Left renal pelvis (tissue), 4 donors: Measurements from ENCODE around the gene PSMF1. TPM values are rescaled to one million over a fixed set of nuclear protein-coding genes. Genes with fewer than 3 reads are reported as not detected.
A peak's percentile ranks its signal among the peaks of the same experiment; 100 is the strongest.
"Not testable (repeated sequence)": the region's sequence is repeated elsewhere in the genome, so short reads cannot be mapped to it uniquely, and the experiment has no call there.

Experiments used
- DNase-seq, 4 donors: peaks; one replicate each; pipeline ENCODE4 v3.0.0-alpha.2; 2013; ENCODE audit warnings: low read depth in 4 of 4, low spot score in 3 of 4
- polyA plus RNA-seq, 4 donors: library from polyadenylated mRNA; unstranded; fragments of 120-200 nt; gene quantifications; one replicate each; pipeline ENCODE4 v1.2.1, GENCODE V29; 2013; ENCODE audit not compliant: insufficient read length in 4 of 4

PSMF1 gene
- polyA plus RNA-seq, 4 donors = 117 to 143 (median 133) TPM

DNA sequence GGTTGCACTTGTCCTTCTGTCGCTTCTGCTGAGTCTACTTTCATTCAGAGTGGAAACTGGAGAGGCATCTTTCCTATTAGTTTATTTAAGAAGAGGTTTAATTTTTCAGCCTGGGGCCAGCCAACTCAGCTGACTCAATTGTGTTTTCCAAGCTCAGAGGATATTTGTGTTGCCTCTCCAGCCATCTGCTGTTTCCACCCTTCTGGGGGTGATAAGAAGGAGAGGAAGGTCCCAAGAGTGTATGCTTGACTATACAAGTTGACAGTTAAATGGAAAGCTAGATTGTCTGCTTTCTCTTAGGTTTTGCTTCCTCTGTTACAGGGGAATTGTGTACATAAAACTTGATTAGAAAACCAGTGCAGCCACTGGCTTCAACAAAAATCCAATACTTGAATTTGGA is 3.0 kb downstream of the PSMF1 start:
- no peak for DNase-seq

DNA sequence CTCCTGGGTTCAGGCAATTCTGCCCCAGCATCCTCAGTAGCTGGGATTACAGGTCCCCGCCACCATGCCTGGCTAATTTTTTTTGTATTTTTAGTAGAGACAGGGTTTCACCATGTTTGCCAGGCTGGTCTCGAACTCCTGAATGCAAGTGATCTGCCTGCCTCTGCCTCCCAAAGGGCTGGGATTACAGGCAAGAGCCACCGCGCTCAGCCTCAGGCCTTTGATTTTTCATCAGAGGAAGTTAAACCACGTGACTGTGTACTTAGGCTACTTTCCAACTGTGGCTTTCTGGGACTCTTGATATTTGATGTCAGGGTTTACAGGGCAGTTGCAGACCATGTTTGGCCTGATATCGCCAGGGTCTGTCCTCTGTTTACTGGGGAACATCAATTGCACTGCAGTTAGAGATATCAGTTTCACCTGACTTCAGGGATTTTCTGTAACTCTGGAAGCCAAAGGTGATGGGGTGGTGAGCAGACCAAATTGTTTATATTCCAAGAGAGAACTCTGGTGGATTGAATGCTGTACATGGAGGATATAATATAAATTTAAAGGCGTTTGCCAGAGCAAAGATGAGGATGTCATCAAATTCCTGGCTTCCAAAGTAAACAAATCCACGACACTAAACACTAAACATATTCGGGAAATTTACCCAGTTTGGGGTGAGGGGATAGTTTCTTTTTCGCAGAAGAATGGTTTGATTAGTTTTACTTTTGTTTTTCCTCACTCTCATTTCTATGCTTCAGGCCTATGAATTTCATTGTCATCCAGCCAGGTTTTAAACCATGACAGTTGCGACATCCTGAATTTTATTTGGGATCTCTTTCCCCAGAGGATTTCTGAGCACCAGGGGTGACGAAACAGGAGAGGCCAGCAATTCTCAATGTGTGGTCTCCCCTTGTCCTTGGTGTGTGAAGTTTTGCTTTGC is 4.2 kb downstream of the PSMF1 start:
- peak in 1 of 4 donors; percentile 11 for DNase-seq

DNA sequence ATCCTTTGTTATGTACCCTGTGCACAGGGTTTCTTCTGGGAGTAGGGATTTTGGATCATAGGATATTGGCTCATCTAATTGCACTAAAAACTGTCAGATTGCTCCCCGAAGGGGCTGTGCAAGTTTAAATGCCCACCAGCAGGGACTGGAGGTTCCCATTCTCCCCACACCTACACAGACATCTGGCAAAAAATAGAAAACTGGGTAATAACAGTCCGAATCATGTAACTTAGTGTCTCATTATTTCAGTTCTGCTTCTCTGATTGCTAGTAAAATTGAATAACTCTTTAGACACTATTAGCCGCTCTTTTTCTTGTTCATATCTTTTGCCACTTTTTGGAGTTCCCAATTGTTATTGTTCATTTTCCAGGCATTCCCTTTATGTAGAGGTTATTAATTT is 5.3 kb downstream of the PSMF1 start:
- DNase-seq = no peak

DNA sequence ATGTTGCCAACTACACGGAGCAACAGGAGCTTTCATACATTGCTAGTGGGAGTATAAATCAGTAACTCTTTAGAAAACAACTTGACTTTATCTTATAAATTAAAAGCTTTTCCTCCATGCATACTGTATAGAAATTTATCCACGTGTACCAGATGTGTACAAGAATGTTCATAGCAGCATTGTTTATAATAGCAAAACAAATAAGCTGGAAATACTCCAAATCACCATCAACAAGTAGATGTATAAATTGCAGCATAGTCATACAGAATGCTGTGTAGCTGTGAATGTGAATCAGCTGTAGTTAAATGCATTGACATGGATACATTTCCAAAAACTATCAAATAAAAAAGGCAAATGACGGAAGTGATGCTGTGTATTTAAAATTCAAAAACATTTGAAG is 6.0 kb downstream of the PSMF1 start:
- no peak for DNase-seq

DNA sequence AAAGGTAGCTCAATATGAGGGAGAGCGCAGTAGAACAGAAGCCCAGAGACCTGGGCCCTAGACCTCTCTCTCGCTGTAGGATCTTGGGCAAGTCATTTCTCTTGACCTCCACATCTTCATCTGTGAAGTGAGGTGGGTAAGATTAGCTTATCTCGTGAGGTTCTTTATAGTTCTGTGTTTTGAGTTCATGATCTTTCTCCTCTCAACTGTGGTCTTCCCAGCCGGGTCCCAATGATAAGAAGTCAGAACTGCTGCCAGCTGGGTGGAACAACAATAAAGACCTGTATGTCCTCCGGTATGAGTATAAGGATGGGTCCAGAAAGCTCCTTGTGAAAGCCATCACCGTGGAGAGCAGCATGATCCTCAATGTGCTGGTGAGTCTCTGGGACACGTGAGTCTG is 6.9 kb downstream of the PSMF1 start:
- no peak for DNase-seq

DNA sequence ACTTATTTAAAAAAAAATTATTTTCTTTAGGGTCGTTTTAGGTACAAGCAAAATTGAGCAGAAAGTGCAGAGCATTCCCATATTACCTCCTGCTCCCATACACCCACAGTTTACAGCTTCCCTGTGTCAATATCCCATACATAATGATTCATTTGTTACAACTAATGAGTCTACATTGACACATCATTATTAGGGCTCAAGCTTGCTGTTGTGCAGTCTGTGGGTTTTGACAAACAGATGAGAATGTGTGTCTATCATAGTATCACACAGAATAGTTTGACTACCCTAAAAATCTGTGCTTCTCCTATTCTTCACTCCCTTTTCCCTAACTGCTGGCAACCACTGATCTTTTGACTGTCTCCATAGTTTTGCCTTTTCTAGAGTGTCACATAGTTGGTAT is 9.4 kb downstream of the PSMF1 start:
- no peak for DNase-seq

DNA sequence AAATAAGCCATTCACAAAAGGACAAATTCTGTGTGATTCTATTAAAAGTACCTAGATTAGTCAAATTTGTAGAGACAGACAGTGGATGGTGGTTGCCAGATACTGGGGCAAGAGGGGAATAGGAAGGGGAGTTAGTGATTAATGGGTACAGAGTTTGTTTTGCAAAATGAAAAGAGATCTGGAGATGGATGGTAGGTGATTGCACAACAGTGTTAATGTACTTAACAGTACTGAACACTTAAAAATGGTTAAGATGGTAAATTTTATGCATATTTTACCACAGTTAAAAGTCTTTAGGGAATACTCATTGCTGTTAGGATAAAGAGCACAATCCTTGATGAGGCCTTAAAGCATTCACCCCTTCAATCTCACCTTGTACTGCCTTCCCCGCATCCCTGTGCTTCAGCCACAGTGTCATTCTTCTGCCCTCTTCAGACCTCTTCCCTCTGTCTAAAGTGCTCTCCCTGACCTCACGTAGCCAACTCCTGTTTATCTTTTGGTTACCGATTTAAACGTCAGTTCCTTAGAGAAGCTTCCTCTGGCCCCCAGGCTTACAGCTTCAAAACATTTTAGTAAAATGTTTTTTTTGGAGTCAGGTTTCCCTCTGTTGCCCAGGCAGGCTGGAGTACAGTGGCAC is 11.8 kb downstream of the PSMF1 start:
- no peak for DNase-seq

DNA sequence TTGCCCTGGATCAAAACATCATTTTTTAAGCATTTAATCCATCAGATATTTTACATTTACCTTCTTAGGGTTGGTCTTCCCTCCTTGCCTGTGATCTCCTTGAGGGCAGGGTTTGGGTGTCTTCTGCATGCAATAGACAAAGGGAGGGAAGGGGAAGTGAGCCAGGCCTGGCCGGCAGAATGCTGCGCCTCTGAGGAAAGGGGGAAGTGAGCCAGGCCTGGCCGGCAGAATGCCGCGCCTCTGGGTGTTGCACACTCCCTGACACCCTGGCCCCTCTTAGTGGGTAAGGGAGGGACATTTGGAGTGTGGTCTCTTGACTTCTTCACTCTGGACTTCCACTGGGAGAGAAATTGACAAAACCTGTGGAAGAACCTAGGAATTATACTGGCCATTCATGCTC is 12.4 kb downstream of the PSMF1 start:
- no peak for DNase-seq

DNA sequence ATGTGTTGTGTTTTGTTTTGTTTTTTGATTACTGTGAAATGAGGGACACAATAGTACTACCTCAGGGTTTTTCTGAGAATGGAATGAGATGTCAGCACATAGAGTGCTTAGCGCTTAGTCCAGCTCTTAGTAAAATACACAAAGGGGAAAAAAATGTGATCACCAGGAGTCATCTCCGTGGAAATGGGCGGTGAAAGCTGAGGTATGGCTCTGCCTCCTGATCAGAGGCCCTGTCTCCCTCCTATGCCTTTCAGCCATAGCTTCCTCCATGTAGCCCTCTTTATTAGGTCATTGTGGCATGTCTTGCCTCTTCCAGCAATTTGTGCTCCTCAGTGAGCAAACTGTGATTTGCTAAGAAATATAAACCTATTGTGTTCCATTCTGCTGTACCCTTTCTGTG is 13.0 kb downstream of the PSMF1 start:
- DNase-seq = no peak

DNA sequence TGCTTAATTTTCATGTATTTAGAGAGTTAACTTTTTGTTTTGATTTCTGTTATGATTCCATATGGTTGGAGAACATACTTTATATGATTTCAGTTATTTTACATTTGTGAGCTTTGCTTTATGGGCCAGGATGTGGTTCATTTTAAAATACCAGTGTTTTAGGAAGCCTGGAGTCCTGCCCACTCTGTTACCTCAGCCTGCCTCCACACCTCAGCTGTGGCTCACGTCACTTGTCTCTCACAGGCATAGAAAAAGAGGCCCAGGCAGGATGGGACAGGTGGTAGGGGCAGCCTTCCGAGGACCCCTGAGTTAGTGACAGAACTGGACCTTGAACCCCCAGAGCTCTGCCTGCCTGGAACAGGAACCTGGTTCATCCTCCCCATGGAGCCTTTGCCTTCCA is 16.0 kb downstream of the PSMF1 start:
- no peak for DNase-seq

DNA sequence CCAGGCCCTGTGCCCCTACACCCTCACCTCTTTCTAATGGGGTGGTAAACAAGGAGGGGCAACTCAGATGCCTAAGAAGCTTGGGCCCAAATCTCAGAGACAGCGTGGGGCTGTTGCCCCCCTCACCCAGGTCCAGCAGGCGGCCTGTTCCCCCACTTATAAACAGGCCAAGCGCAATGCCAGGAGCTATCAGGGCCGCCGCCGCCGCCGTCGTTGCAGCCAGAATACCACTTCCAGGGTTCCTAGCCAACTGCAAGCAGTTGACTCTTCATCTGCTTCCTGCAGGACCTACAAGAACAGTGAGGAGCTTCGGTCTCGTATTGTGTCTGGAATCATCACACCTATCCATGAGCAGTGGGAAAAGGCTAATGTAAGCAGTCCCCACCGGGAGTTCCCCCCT is 16.4 kb downstream of the PSMF1 start:
- DNase-seq = no peak

DNA sequence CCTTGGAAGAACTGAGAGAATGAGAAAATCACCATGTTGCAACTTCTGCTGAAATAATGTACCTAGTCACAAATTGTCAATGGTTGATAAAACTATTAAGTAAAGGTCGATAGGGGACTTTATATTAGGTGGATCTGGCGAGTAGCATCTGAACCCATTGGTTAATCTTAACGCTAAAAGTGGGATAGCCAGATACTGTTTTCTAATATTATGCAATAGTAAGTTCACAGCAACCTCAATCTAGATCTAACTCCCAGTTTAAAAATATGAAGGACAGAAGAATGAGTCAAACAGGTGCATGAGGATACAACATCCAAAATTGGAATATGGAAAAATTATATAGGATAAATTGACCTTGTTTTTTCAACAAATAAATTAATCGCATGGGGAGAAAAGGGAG is 18.8 kb downstream of the PSMF1 start:
- DNase-seq = no peak

DNA sequence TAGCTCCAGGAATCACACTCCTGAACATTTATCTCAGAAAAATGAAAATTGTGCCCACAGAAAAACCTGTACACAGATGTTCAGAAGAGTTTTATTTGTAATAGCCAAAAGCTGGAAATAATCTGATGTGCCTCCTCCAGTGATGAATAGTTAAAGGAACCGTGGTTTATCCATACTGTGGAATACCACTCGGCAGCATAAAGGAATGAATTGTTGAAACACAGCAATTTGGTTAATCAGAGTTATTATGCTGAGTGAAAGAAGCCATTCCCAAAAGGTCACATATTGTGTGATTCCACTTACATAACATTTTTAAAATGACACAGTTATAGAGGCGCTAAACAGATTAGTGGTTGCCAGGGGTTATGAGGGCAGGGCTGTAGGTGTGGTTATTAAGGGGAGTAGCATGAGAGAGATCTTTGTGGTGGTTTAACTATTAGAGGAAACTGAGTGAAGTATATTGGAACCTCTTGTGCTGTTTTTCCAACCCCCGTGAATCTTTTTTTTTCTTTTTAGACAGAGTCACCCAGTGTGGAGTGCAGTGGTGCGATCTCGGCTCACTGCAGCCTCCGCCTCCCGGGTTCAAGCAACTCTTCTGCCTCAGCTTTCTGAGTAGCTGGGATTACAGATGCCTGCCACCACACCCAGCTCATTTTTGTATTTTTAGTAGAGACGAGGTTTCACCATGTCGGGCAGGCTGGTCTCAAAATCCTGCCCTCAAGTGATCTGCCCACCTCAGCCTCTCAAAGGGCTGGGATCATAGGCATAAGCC is 26.2 kb downstream of the PSMF1 start:
- no peak for DNase-seq

DNA sequence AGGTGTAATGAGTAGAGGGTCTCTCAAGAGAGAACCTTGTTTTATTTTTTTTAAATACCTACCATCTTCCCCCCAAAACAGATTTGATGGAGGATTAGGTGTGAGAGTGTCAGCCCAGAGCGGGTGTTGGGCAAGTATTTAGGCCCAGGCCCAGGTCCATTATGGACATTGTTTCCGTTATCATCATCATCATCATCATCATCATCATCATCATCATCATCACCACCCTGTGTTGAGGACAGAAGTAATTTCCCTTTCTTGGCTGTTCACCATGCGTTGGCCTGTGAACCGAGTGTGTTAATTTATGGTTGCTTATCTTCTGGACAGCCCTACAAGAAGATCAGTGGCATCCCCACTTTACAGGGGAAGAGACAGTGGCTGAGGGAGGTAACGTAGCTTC is 28.6 kb downstream of the PSMF1 start:
- no peak for DNase-seq

DNA sequence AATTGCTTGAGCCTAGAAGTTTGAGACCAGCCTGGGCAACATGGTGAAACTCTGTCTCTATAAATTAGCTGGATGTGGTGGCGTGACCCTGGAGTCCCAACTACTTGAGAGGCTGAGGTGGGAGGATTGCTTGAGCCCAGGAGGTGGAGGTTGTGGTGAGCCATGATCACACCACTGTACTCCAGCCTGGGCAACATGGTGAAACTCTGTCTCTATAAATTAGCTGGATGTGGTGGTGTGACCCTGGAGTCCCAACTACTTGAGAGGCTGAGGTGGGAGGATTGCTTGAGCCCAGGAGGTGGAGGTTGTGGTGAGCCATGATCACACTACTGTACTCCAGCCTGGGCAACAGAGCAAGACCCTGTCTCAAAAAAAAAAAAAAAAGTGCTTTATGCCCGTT is 31.4 kb downstream of the PSMF1 start:
- DNase-seq = not testable (repeated sequence)

DNA sequence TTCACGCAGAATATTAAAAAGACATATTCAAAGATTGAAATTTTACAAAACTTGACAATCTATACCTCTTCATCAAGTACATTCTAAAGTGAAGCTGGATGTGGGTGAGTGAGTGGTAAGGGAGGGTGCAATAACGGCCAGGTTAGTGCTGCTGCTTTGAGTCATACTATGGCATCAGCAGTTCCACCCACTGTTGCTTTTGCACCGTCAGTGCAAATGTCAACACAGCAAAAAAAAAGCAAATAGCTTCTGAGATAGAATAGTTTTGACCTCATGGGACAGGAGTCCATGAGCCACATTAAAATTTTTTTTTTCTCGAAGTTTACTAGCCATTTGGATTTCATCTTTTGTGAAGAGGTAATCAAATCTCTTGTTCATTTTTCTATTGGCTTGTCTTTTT is 31.8 kb downstream of the PSMF1 start:
- DNase-seq = no peak

DNA sequence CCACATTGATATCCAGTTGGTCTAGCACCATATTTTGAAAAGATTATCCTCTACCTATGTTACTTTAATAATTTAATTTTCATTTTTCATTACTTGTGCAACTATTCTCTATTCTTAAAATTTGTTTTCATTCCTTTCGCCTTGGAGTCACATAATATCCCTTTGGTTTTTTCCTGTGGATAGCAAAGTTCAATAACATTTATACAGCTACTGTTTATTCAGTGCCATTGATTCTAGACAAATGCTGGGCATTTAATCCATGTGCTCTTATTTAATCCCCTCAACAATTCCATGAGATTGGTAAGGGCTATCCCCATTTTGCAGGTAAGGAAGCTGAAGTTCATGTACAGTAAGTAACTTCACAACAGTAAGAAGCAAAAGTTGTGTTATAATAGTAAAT is 32.6 kb downstream of the PSMF1 start:
- DNase-seq = no peak

DNA sequence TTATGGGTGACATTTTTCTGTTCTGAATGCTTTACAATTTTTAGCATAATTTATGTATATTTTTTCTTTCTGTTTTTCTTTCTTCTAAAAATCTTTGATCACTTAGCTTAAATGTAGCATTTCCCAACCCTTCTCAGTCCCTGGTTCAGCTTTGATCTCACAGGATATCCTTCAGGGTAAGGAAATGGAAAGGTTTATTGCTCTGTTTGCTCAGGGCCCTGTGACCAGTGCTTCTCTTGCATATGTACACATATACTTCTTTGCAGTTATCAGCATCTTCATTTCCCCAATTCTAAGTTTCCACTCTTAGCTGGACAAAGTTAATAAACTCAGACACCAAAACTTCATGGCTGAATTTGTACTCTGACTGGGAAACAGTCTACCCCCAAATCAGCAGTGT is 35.8 kb downstream of the PSMF1 start:
- DNase-seq = no peak

DNA sequence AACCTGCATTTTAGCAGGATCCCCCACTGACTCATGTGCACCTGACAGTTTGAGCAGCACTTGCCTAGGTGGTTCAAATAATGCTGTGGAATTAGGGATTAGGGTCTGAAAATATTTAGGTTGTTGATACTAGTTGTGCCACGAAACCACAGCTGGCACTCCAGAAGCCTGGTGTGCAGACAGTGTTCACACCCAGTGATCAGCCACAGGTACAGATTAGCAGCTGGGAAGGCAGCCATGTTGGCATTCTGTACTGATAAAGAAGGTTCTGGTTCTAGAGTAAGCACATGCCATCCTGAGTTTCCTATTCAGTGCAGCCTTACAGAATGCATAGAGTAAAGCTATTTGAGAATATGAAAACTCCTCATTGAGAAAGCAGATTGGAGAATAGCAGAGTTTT is 36.3 kb downstream of the PSMF1 start:
- DNase-seq = no peak

DNA sequence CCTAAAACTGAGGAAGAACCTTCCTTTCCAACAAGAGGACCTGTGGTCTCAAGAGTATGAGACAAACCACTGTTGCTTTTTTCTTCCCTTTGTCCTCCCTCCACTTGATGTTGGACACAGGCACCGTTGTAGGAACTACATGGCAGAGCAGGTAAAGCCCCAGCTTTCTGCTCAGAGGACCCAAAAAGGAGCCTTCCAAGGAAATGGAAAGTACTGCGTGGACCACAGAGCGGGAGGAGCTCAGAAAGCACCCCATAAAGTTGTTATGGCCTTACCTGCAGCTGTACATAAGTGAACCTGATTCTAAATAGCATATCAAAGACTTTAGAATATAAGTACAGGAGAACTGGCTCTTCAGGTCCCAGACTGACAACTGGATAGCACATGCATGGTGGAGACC is 36.9 kb downstream of the PSMF1 start:
- DNase-seq = no peak

DNA sequence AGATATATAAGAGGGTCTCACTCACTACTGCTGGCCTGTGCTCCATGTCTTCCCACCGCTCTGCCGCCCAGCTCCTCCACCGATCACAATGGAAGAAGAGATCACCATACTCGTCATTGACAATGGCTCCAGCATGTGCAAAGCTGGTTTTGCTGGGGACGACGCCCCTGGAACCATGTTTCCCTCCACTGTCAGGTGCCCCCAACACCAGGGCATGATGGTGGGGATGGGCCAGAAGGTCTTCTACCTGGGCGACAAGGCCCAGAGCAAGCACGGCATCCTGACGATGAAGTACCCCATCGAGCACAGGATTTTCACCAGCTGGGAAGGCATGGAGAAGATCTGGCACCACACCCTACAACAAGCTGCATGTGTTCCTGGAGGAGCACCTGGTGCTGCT is 42.1 kb downstream of the PSMF1 start:
- no peak for DNase-seq

DNA sequence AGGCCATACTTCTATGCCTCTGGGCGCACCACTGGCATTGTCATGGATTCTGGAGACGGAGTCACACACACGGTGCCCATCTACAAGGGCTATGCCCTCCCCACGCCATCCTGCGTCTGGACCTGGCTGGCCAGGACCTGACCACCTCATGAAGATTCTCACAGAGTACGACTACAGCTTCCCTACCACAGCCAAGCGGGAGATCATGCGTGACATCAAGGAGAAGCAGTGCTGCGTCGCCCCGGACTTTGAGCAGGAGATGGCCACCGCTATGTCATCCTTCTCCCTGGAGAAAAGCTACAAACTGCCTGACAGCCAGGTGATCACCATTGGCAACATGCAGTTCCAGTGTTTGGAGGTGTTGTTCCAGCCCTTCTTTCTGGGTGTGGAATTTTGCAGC is 42.6 kb downstream of the PSMF1 start:
- DNase-seq = no peak
